Glomerular visceral epithelial cell (primary cell): ENCODE measurements around the gene DNAJB6.

Experiments used
- DNase-seq: peaks from one replicate; pipeline ENCODE4 v3.0.0-alpha.2; 2016; ENCODE audit errors: extremely low spot score

The DNAJB6 gene

GRCh38 chr7:157428554-157428945 lies 91.7 kb downstream of the DNAJB6 start:
- DNase-seq, result no peak

GRCh38 chr7:157429001-157429679 lies 92.3 kb downstream of the DNAJB6 start:
- no peak for DNase-seq

- DNase-seq, result no peak
These were observed 92.9 kb downstream of the DNAJB6 start for GRCh38 chr7:157429680-157430224.

GRCh38 chr7:157430721-157431120 lies 93.9 kb downstream of the DNAJB6 start:
- no peak for DNase-seq

GRCh38 chr7:157431173-157431950 lies 94.6 kb downstream of the DNAJB6 start:
- DNase-seq, result no peak

GRCh38 chr7:157431951-157432540 lies 95.2 kb downstream of the DNAJB6 start:
- no peak for DNase-seq

GRCh38 chr7:157432541-157432956 lies 95.7 kb downstream of the DNAJB6 start:
- peak; percentile 40 for DNase-seq

- peak; percentile 26 for DNase-seq
These were observed 96.3 kb downstream of the DNAJB6 start for GRCh38 chr7:157432957-157433576.

GRCh38 chr7:157433628-157434027 lies 96.8 kb downstream of the DNAJB6 start:
- no peak for DNase-seq

- DNase-seq, result no peak
These were observed 97.4 kb downstream of the DNAJB6 start for GRCh38 chr7:157434231-157434630.

- DNase-seq, result no peak
These were observed 97.9 kb downstream of the DNAJB6 start for GRCh38 chr7:157434701-157435100.

- DNase-seq, result no peak
These were observed 99.3 kb downstream of the DNAJB6 start for GRCh38 chr7:157436076-157436475.

GRCh38 chr7:157436763-157437480 lies 100.1 kb downstream of the DNAJB6 start:
- DNase-seq, result no peak

- no peak for DNase-seq
These were observed 100.8 kb downstream of the DNAJB6 start for GRCh38 chr7:157437519-157438061.

- no peak for DNase-seq
These were observed 101.6 kb downstream of the DNAJB6 start for GRCh38 chr7:157438121-157439025.

GRCh38 chr7:157439149-157439548 lies 102.3 kb downstream of the DNAJB6 start:
- no peak for DNase-seq

- no peak for DNase-seq
These were observed 103.0 kb downstream of the DNAJB6 start for GRCh38 chr7:157439761-157440160.

- DNase-seq, result no peak
These were observed 103.7 kb downstream of the DNAJB6 start for GRCh38 chr7:157440346-157441022.

- DNase-seq, result no peak
These were observed 104.2 kb downstream of the DNAJB6 start for GRCh38 chr7:157441023-157441399.

GRCh38 chr7:157442456-157442855 lies 105.7 kb downstream of the DNAJB6 start:
- no peak for DNase-seq
